ENCODE results near the gene DYNLT3. TPM values are rescaled to one million over a fixed set of nuclear protein-coding genes. Genes with fewer than 3 reads are reported as not detected.

The DYNLT3 gene
- total RNA-seq, 1 donor from 2014 or later, result 32.1 TPM

DNA sequence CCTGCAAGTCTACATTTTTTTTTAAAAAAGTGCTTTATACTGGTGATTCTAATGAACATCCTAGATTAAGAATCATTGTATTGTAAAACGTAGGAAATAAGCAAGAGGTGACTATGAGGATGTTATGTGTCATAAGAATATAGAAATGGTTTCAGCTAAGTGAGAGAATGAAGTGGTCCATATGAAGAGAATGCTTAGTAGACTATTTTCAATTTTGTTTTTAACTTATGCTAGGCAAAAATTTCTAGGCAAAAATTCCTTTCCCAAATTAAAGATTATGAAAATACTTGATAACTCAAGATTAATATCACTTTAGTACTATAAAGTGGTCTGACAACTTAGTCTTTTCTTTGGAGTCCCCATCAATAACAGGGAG, 825 bp downstream of the DYNLT3 start:
- TF ChIP-seq, protein P1, sequence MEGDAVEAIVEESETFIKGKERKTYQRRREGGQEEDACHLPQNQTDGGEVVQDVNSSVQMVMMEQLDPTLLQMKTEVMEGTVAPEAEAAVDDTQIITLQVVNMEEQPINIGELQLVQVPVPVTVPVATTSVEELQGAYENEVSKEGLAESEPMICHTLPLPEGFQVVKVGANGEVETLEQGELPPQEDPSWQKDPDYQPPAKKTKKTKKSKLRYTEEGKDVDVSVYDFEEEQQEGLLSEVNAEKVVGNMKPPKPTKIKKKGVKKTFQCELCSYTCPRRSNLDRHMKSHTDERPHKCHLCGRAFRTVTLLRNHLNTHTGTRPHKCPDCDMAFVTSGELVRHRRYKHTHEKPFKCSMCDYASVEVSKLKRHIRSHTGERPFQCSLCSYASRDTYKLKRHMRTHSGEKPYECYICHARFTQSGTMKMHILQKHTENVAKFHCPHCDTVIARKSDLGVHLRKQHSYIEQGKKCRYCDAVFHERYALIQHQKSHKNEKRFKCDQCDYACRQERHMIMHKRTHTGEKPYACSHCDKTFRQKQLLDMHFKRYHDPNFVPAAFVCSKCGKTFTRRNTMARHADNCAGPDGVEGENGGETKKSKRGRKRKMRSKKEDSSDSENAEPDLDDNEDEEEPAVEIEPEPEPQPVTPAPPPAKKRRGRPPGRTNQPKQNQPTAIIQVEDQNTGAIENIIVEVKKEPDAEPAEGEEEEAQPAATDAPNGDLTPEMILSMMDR (conservative IDR thresholded peaks at IDR 0.05; ENCODE audit: low read depth, low read length), result no peak
- no peak for DNase-seq (ENCODE audit: low read depth)
- H3K4me3 ChIP-seq (ENCODE audit: low read depth, low read length), result peak overlapping the region; percentile 70

DNA sequence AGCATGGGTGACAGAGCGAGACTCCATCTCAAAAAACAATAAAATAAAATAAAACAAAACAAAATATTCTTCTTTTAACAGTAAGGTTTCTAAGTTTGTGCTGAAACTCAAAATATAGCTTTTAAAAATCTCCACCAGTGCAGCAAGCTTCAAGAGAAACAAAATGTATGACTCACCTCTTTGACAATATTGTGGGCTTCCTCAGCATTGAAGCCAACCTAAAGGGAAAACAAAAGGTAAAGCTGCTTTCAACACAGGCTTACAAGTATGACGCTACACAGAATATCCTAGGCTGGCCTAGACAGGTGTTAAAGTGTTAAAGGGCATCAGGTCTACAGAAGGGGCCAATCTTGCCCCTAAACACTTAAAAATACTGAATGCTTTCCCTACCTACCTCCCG, 1.2 kb downstream of the DYNLT3 start:
- no peak for DNase-seq (ENCODE audit: low read depth)
- H3K4me3 ChIP-seq (ENCODE audit: low read depth, low read length), result peak overlapping the region; percentile 70
- TF ChIP-seq, protein P1 (conservative IDR thresholded peaks at IDR 0.05; ENCODE audit: low read depth, low read length), result no peak

DNA sequence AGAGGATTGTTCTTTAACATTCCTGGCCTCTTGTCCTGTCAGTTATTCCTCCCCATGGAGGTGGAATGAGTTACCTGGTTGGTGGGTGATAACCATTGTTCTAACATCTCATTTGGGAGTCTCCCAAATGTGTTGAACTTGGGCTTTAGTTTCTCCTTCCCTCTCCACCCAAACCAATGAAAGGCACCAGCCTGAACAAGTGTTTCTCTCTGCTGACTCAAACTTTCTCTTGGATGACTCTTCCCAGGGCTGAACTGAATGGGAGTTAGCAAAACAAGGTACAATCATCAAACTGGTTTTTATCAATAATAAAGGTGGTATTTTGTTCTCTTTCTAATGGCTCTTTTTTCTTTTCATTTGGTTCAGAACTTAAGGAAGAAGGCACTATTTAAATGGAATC, 2.7 kb downstream of the DYNLT3 start:
- no peak overlapping the region for H3K4me3 ChIP-seq (ENCODE audit: low read depth, low read length)
- TF ChIP-seq, protein P1 (conservative IDR thresholded peaks at IDR 0.05; ENCODE audit: low read depth, low read length), result no peak

DNA sequence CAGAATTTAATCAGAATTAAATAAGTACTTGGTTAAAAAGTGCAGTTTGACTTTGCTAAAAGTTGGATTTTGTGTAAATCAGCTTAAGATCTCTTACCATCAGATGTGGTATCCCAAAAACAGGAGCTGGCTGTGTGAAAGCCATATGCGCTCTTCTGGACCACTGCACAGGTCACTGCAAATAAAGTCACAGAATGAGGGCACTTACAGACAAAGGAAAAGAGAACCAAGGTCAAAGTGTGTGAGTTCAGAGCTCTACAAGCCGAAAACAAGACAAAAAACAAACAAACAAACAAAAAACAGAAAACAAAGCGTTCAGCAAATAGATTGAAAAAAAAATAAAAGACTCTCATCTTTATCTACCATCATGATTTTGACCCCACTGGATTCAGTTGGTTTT, 6.4 kb downstream of the DYNLT3 start:
- TF ChIP-seq, protein P1 (conservative IDR thresholded peaks at IDR 0.05; ENCODE audit: low read depth, low read length), result no peak
- DNase-seq (ENCODE audit: low read depth), result no peak
- no peak overlapping the region for H3K4me3 ChIP-seq (ENCODE audit: low read depth, low read length)

More for the DNA sequence above, 2.7 kb downstream of the DYNLT3 start:
- no peak for DNase-seq (ENCODE audit: low read depth)

DNA sequence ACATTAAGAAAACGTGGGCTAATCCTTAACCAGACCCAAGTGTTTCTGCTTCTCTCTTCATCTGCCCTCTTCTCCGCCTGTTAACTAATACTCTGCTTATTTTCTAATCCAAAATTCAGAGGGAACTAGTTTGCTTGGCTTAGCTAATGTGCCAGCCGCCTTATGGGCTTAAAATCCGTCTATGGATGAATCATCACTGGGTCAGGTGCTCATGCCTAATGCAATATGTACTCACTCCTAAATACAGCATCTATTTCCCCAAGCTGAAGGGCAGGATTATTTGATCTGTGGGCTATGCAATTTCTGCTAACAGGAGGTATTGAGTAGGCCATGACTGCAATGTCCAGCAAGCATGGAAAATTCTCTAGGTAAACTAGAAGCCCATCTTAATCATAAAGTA, 12.4 kb downstream of the DYNLT3 start:
- TF ChIP-seq, protein P1 (conservative IDR thresholded peaks at IDR 0.05; ENCODE audit: low read depth, low read length), result no peak
- DNase-seq (ENCODE audit: low read depth), result no peak
- H3K4me3 ChIP-seq (ENCODE audit: low read depth, low read length), result no peak overlapping the region

DNA sequence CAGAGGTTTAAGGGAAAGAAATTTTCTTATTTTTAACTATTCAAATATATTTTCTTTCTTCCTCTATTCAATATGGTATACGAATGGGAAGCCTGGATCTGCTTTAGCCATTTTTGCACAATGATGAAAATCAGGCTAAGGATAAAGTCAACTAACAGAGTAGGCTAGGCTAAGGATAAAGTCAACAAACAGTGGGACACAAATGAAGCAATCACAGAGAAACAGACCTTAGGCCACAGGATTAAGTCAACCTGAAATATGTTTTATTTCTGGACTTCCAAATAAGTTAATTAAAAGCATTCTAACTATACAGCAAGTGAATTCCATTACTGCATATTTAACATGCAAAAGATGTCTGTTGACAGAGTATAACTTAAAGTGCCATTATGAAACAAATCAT, 17.0 kb downstream of the DYNLT3 start:
- DNase-seq (ENCODE audit: low read depth), result no peak
- TF ChIP-seq, protein P1 (conservative IDR thresholded peaks at IDR 0.05; ENCODE audit: low read depth, low read length), result no peak
- no peak overlapping the region for H3K4me3 ChIP-seq (ENCODE audit: low read depth, low read length)

DNA sequence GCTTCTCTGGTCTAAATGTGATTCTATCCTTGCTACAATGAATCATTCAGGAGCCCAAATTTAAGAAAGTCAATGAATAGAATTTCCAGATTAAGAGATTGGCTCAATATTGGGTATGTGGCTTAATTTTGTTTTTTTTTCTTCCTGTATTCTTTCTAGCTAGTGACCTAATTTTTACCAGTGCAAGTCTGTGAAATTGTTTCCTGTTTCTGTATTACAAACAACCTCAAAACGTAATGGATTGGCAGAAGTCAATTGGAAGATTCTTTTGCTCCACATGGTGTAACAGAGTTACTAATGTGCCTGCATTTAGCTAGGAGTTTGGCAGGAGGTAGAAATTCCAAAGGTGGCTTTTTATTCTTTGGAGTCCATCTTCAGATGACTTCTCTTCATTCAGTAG, 17.6 kb downstream of the DYNLT3 start:
- H3K4me3 ChIP-seq (ENCODE audit: low read depth, low read length), result no peak overlapping the region

More for the DNA sequence above, 17.6 kb downstream of the DYNLT3 start:
- TF ChIP-seq, protein P1 (conservative IDR thresholded peaks at IDR 0.05; ENCODE audit: low read depth, low read length), result no peak
- no peak for DNase-seq (ENCODE audit: low read depth)

All from epithelial cell of proximal tubule (primary cell).